Karpas-422 (cell line): ENCODE measurements around the gene ERCC6L2. TPM values are rescaled to one million over a fixed set of nuclear protein-coding genes. Genes with fewer than 3 reads are reported as not detected.
A peak's percentile ranks its signal among the peaks of the same experiment; 100 is the strongest.

Experiments used
- DNase-seq: peaks from one replicate; pipeline ENCODE4 v3.0.0-alpha.2; 2015
- H2AFZ ChIP-seq: fragments of 200-600 bp; sonication (generic); 2 replicates; pipeline ENCODE4 v1.6.1; 2014; ENCODE audit warnings: antibody characterized with exemption, low read length, mixed read lengths
- H3K27ac ChIP-seq: fragments of 200-600 bp; sonication (generic); 2 replicates; pipeline ENCODE4 v1.5.1; 2014; ENCODE audit warnings: mild to moderate bottlenecking, low read length, moderate library complexity
- H3K27me3 ChIP-seq: fragments of 200-600 bp; sonication (generic); 2 replicates; pipeline ENCODE4 v1.6.1; 2014; ENCODE audit warnings: low read length, mixed read lengths
- H3K36me3 ChIP-seq: fragments of 200-600 bp; sonication (generic); 2 replicates; pipeline ENCODE4 v1.6.1; 2014; ENCODE audit warnings: low read length, mixed read lengths; ENCODE audit not compliant: insufficient read depth
- H3K4me1 ChIP-seq: fragments of 200-600 bp; sonication (generic); 2 replicates; pipeline ENCODE4 v1.6.1; 2014; ENCODE audit warnings: mild to moderate bottlenecking, low read length, mixed read lengths
- H3K4me2 ChIP-seq: fragments of 200-600 bp; sonication (generic); 2 replicates; pipeline ENCODE4 v1.6.1; 2014; ENCODE audit warnings: low read length, low read depth, mild to moderate bottlenecking; ENCODE audit not compliant: poor library complexity, severe bottlenecking
- H3K4me3 ChIP-seq: fragments of 200-600 bp; sonication (generic); 2 replicates; pipeline ENCODE4 v1.5.1; 2014; ENCODE audit warnings: mild to moderate bottlenecking, antibody characterized with exemption, low read length, mixed read lengths
- H3K79me2 ChIP-seq: fragments of 200-600 bp; sonication (generic); 2 replicates; pipeline ENCODE4 v1.6.1; 2014; ENCODE audit warnings: mild to moderate bottlenecking, low read length, mixed read lengths
- H3K9ac ChIP-seq: fragments of 200-600 bp; sonication (generic); 2 replicates; pipeline ENCODE4 v1.6.0; 2014; ENCODE audit warnings: low read length
- H3K9me2 ChIP-seq: fragments of 200-600 bp; sonication (generic), shearing (Covaris generic); replicated peaks from 2 replicates; pipeline ENCODE4 v1.6.0; 2014; ENCODE audit warnings: mild to moderate bottlenecking, low read length, moderate library complexity; ENCODE audit not compliant: insufficient read depth
- H3K9me3 ChIP-seq: fragments of 300-700, 200-600 bp; sonication (generic); 2 replicates; pipeline ENCODE4 v1.6.1; 2014; ENCODE audit warnings: low read length, mixed read lengths
- H4K20me1 ChIP-seq: fragments of 200-600 bp; sonication (generic); 2 replicates; pipeline ENCODE4 v1.6.1; 2014; ENCODE audit warnings: mild to moderate bottlenecking, antibody characterized with exemption, low read length, low read depth; ENCODE audit not compliant: insufficient read depth
- small RNA-seq: library from RNA; depleted of rRNA; stranded (forward); fragments of <200 nt; gene quantifications from one replicate; pipeline ENCODE3, GENCODE V24; 2014
- total RNA-seq: library from RNA; depleted of rRNA; stranded (reverse); fragments of >200 nt; shearing (Covaris generic); gene quantifications from 2 replicates; pipeline ENCODE4 v1.2.3, GENCODE V29; 2014; ENCODE audit warnings: low replicate concordance

ERCC6L2 gene
- total RNA-seq, 1 experiment from 2014 or later: 54.1 TPM

DNA sequence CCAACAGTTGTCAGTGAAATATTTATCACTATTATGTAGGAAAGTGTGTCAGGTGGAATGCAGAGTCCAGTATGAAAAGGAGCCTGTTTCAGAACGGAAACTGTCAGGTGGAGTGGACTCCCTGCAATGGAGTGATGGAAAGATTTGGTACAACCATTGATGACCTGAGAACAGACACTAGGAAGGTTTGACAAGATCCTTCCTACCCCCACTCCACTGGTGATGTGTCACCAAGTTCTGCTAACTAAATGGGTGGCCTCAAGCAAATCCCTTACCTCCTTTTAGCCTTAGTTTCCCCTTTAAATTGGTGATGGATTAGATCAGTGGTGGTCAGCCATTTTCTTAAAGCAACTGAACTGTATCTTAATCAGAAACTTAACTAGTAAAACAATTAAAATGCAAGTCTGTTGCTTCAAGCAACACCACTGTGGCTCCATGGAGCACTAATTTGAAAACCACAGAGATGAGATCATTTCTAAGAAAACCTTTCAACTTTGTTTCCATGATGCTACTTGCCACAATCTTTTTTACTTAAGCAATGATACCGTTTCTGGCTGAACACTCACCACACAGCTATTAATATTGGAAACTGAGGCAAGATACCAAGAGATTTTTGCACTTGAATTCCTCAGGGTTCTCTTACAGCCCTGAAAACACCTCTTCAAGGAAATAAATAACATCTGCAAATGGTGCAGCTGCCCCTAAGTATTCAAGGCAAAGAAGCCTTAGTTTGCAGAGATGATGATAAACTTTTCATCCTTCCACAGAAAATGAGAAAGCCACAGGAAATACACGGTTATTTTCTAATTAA is 140.6 kb downstream of the ERCC6L2 start:
- no peak overlapping the region for H3K27ac ChIP-seq
- H3K9me3 ChIP-seq: no peaks in the 10 kb centered on the region
- H4K20me1 ChIP-seq: no peaks in the 10 kb centered on the region
- H3K4me2 ChIP-seq: no peak overlapping the region
- no peak for DNase-seq
- no peaks in the 10 kb centered on the region for H3K4me1 ChIP-seq
- no peaks in the 10 kb centered on the region for H3K9me2 ChIP-seq
- no peak overlapping the region for H3K4me3 ChIP-seq
- H3K9ac ChIP-seq: no peak overlapping the region
- H3K36me3 ChIP-seq: no peaks in the 10 kb centered on the region
- H3K79me2 ChIP-seq: no peaks in the 10 kb centered on the region
- no peak overlapping the region for H2AFZ ChIP-seq
- no peaks in the 10 kb centered on the region for H3K27me3 ChIP-seq

Small RNAs within 50 kb of the gene (small RNA-seq; reads per million reads assigned to genes)
- gene RNA5SP289 (0.59 reads per million, percentile 14 among the genes with 10 or more reads in this experiment), gene RNU2-46P (0.36 reads per million)
